Brain pericyte (primary cell): ENCODE results near the gene BLZF1.
"Not testable (repeated sequence)": the region's sequence is repeated elsewhere in the genome, so short reads cannot be mapped to it uniquely, and the experiment has no call there.

Source experiments
- DNase-seq: peaks from one replicate; pipeline ENCODE4 v3.0.0-alpha.2; 2012; ENCODE audit warnings: low read depth, low spot score

The BLZF1 gene

DNA sequence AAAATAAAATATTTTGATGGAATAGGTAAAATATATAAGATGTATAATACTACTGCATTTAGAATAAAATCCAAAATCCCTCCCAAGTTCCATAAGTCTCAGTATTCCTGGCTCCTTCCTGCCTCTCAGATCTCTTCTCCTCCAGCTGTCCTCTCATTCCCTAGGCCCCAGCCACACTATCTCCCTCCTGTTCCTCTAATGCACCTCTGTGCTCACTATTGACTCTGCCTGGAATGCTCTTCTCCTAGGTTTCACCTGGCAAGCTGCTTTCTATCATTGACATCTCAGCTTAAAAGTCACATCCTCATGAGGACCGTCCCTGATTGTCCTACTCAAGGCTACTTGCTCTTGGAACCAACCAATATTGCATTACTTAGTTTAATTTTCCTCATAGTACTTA, 7.6 kb upstream of the BLZF1 start:
- DNase-seq: no peak

DNA sequence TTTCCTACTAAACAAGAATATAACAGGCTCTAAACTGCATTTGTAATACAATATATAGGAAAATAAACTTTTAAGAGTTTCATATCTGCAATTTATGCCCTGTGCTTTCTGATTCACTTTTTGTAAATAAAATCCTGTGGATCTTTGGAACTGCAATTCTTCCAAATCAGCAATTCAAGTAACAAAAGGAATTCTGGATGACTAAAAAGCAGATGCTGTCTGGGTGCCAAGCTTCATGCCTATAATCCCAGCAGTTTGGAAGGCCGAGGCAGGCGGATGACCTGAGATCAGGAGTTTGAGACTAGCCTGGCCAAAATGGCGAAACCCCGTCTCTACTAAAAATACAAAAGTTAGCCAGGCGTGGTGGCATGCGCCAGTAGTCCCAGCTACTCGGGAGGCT, 6.7 kb upstream of the BLZF1 start:
- no peak for DNase-seq

DNA sequence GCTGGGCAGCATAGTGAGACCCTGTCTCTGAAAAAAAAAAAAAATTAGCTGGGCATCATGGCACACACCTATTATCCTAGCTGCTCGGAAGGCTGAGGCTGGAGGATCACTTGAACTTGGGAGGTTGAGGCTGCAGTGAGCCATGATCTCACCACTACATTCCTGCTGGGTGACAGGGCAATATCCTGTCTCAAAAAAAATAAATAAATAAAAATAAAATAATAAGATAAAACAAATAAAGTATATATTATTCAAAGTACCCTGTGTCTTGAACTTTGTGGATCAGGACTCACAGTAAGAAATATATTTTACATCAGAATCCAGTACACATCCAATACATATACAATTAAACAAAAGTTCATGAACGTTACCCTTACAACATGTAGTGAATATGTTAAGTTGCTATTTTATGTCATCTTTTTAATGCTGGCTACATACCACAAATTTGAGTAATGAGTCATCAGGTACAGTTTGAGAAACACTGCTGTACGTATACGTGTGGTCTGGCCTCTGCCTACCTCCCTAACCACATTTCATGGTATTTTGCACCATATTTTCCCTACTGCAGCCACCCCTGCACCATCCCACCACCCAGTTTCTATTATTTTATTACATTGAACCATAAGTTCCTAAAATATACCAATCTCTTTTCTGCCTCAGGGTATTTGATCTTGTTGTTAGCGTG, 4.8 kb upstream of the BLZF1 start:
- DNase-seq: no peak

DNA sequence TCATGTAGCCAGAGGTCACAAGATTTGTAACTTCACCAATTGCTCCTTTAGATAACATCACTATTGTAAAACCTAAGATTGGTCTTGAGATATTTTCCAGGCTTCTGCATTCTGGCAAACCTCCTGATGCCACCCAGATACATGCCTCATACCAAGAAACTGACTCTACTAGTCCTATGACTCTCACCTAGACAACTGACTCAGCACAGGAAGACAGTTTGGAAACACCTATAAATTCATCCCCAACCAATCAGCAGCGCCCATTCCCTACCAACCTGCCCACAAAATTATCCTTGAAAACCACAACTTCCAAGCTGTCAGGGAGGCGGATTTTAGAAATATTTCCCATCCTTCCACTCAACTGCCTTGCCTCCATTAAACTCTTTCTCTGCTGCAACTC, 3.0 kb upstream of the BLZF1 start:
- DNase-seq: no peak

DNA sequence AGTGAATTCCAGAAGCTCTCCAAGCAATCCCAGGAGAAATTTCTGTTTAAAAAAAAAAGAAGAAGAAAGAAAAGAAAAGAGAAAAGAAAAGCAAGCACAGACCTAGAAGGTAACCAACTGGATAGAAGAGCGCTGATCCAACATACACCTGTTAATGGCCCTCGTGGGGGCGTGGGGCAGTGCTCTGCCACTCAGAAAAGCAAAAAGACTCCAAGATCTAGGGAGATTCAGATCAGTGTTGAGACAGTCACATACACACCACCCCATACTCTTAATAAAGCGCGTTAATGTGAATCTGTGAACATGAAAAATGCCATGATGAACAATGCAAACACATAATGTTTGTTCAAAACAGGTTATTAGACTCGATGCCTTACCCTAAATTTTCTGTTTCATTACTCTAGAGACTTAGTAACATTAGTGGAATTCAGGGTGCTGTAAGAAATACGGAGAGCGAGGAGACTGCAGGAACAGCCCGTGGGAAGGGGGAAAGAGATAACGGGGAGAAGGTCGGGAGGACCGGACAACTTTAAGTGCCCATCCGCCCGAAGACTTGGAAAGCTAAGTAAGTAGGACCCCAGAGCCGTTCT, 804 bp upstream of the BLZF1 start:
- no peak for DNase-seq

DNA sequence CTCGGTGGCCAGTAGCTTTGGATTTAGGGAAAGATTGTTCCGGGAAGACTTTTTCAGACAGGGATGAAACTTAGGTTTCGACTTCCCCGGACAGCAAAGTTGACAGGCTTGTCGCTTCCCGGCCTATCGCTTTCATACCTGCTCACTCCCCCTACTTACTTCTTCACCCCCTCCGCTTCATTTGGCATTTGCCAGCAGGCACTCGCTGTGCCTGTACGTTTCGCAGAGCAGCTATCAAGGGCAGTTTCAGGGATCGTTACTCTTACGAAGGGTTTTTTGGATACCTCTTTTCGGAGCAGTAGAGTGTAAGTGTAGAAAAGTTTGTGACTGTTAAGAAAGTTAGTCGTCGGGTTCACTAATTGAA, 393 bp downstream of the BLZF1 start:
- no peak for DNase-seq

DNA sequence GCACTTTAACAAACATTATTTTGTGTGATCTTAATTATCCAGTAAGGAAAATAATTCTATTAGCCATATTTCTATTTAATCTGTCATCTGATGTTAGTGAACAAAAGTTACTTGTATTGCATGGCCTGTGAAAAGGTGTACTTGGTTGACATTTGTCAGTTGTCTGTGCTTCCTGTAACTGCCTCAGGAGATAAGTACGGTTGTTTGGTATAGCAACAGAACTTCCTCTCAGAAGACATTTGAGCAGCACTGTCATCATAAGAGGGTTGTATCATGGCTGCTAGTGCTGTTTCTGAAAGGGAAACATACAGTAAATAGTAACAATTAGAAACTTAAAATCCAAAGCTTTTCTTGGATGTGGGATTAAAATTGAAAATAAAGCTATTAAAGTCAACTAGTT, 3.4 kb downstream of the BLZF1 start:
- no peak for DNase-seq

DNA sequence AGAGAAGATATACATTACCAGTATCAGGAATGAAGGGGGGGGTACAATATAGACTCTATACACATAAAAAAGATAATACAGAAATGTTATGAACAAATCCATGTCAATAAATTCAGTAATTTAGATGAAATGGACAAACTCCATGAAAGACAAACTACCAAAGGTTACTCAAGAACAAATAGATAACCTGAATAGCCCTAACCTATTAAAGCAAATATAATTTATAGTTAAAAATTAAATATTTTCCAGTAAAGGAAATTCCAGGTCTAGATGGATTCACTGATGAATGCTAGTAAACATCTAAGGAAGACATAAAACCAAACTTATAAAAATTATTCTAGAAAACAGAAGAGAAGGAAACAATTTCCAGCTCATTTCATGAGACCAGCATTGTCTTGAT, 13.2 kb downstream of the BLZF1 start:
- no peak for DNase-seq

DNA sequence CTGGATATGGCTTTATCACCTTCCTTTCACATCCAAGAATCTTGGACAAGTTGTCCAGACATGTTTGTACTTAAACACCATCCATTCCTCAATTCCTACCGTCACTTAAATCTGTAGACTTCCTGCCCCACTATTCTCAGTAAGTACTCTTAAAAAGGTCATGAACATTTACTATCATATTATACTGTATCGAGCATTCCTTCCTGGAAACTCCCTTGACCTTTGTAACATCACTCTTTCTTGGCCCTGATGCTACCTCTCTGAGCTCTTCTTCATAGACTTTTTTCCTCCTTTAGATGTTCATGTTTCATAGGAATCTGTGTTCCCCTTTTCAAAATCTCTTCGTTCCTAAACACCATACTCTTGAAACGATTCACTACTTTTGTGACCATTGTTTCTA, 15.5 kb downstream of the BLZF1 start:
- DNase-seq: no peak

DNA sequence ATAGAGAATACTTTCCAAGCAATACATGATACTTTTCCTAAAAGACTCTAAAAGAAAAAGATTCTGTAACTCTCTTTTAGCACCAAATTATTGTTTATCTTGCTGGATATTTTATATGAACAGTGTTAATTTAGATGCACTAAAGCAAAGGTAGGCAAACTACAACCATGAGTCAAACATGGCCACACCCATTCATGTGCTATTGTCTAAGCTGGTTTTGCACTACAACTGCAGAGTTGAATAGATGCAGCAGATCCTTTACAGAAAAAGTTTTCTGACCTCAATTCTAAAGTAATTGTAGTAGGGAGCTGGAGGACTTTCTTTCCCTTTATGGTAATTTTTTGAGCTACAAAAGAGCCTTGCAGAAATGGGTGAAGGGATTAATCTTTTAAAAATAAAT, 19.4 kb downstream of the BLZF1 start:
- no peak for DNase-seq

DNA sequence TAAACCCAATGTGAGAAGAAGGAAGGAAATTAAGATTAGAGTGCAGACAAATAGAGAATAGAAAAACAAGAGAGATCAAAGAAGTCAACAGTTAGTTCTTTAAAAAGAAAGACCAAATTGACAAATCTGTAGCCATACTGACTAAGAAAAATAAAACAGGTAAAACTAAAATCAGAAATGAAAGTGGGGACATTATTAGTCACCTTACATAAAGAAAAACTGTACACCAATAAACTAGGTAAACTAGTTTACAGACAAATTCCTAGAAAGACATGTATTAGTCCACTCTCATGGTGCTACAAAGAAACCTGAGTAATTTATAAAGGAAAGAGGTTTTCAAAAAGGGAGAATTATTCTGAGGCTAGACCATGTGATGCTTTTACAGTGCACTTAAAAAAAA, 22.3 kb downstream of the BLZF1 start:
- DNase-seq: no peak

DNA sequence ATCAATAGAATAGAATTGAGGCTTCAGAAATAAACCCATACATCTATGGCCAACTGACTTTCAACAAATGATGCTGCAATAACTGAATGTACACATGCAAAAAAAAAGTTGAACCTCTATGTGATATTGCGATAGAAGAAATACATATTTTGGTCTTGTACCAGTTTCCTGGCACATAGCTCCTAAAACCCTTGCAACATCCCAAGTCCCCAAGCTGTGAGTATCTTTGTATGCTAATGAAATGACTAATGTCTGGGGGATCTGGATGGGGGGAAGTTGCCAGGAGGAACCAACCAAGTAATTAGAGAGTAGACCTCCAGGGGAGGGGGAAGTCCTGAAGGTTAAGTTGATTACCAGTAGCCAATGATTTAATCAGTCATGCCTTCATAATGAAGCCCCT, 24.4 kb downstream of the BLZF1 start:
- no peak for DNase-seq

DNA sequence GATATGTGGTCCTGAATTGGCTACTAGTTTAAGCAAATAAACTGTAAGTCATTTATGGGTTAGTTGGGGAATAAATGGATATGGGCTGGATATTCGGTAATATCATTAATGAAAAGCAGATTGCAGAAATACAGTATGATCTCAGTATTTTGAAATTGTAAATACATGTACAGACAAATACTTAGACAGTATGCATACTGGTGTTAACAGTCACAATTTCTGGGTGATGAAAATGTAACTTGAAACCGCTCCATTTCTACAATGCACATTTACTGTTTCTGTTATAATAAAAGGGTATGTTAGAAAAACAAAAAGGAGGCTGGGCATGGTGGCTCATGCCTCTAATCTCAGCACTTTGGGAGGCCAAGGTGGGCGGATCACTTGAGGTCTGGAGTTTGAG, 28.0 kb downstream of the BLZF1 start:
- no peak for DNase-seq

DNA sequence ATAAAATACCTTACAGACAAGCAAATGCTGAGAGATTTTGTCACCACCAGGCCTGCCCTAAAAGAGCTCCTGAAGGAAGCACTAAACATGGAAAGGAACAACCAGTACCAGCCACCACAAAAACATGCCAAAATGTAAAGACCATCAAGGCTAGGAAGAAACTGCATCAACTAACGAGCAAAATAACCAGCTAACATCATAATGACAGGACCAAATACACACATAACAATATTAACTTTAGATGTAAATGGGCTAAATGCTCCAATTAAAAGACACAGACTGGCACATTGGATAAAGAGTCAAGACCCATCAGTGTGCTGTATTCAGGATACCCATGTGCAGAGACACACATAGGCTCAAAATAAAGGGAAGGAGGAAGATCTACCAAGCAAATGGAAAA, 34.6 kb downstream of the BLZF1 start:
- DNase-seq: not testable (repeated sequence)

DNA sequence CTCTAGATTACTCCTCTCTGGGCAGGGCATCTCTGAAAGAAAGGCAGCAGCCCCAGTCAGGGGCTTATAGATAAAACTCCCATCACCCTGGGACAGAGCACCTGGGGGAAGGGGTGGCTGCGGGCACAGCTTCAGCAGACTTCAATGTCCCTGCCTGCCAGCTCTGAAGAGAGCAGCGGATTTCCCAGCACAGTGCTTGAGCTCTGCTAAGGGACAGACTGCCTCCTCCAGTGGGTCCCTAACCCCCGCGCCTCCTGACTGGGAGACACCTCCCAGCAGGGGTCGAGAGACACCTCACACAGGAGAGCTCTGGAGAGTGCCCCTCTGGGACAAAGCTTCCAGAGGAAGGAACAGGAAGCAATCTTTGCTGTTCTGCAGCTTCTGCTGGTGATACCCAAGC, 40.3 kb downstream of the BLZF1 start:
- not testable (repeated sequence) for DNase-seq

DNA sequence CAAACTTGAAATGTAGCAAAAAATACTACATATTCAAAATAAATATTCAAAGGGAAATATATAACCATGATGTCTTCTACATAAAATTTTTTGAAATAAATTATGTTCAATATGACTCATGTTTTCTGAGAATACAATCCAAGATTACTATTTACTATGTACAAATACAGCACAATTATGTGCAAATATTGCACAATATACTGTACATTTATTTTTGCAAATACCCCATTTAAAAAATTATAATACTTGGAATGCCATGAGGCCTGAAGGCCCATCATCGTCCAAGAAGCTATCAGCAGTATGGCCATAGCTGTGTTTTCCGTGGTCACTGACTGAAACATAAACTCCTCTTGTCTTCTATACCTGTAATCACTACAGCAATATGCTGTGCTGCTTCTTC, 47.0 kb downstream of the BLZF1 start:
- DNase-seq: no peak

DNA sequence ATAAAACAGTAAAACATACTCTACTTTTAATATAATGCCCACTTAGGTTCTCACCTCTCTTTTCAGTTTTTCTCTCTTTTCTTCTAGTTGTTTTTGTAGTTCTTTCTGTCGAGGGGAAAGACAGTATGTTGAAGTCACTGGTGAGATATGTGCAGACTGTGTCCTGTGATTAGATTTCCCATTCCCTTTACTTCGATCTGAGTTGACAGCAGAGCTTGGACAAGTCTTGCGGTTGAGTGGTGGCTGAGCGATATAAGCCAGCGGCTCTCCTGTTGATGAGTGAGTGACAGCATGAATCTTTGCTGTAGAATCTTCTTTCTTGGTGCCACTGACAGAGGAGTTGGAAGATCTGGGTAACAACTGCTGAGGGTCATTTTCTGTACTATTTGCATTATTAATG, 53.3 kb downstream of the BLZF1 start:
- DNase-seq: no peak

DNA sequence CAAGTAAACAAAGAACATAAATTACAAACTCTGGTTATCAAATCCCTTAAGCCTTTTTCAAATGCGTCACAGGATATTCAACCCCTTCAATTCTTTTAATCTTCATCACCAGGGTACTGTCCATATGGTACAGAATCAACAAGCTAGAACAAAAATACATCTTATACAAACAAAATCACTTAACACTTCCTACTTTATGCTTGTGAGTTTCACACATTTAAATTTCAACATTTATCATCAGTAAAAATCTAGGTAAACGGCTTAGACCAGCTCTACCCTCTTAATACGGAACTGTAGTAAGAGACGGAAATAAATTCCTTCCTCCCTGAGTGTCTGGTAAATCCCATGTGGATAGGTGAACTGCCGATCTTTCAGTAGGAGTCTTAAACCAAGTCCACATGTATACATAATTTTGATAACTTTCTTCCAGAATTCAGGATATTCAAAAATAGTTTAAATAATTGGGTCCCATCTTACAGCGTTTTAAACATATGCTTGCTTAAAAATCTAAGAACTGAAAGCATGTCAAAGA, 58.2 kb downstream of the BLZF1 start:
- no peak for DNase-seq

DNA sequence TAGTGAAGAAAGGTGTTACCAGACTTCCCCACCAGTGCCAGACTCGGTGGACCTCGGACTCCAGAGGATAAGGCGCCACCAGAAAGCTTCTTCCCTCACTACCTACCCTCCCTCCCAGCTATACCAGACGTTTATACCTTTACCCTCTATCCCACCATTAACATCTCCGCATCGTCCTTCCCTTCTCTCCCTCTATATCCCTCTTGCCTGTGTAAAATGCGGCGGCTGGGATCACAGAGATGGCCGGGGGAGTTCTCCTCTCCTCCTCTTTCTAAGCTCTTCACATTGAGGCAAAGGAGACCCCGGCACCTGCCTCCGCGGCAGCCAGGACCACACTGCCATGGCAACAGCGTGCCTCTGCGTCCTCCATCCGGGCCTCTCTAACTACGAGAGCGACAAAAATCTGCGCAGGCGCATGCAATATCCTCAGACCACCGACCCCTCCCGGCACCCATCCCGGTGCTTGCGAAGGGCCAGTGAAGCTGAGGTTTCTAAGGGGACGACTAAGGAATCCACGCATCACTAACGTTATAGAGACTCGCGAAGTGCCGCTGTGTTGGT, 59.2 kb downstream of the BLZF1 start, which contains the start of gene CCDC181:
Gene CCDC181 (minus strand): TSS at position 394 of the 561 bp plus-strand sequence. CDS start 2,547 bp downstream, outside the sequence.
- peak; percentile 32 for DNase-seq
